ENCODE results near the gene OPA3. TPM values are rescaled to one million over a fixed set of nuclear protein-coding genes. Genes with fewer than 3 reads are reported as not detected.

Gene OPA3
- total RNA-seq, 1 experiment from 2014 or later = 11.1 TPM

DNA sequence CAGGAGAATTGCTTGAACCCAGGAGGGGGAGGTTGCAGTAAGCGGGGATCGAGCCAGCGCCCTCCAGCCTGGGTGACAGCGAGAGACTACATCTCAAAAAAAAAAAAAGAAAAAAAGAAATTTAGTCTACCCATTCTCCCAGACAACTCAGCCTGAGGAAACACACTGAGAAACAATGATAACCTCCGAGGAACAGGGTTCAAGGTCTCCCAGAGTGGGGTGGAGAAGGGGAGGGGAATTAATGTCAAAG is 78.7 kb downstream of the OPA3 start:
- intact Hi-C loops (cut with micrococcal nuclease) = no loop called here
- DNase-seq (ENCODE audit: low read depth, low spot score) (no peak), ATAC-seq (no peak)
- RAD21 ChIA-PET (ENCODE audit: low non-redundant PET in 1 of 2, low total read pairs in 2 of 2, uncharacterized antibody in 2 of 2, unreplicated experiment in 2 of 2) = interaction anchor here in 1 of 2 experiments (0.7 kb wide), 1 partner anchor 67 kb away, joined by 5 read pairs; no protein-coding TSS in a partner anchor
- POLR2A ChIA-PET = interaction anchor here (1.3 kb wide), 2 partner anchors 20 to 136 kb away, joined by 4 to 6 read pairs; no protein-coding TSS in a partner anchor
- H4K20me1 ChIP-seq (ENCODE audit: insufficient read depth) = no peaks in the 10 kb centered on the region
- no peaks in the 10 kb centered on the region for H3K9me2 ChIP-seq (ENCODE audit: insufficient read depth)
- H3K27ac ChIP-seq (ENCODE audit: low read depth, low read length) = peak overlapping the region; percentile 95
- TSS peak; percentile 83 for BruUV-seq (replicated peaks)
- H3K9ac ChIP-seq (ENCODE audit: low read length) = peak overlapping the region; percentile 98
- H3K36me3 ChIP-seq (ENCODE audit: control insufficient read depth in 1 of 2, insufficient read depth in 2 of 2, low read length in 2 of 2) = peaks cover 0 to 1% of the 10 kb centered on the region in 2 experiments; a peak in 1 of 4 replicates
- H3K9me3 ChIP-seq (ENCODE audit: control insufficient read depth in 1 of 2, insufficient read depth in 1 of 2, low read depth in 1 of 2, low read length in 2 of 2) = no peaks in the 10 kb centered on the region
- H3K27me3 ChIP-seq (ENCODE audit: insufficient read depth, low read length) = no peaks in the 10 kb centered on the region
- TF ChIP-seq, protein P1, sequence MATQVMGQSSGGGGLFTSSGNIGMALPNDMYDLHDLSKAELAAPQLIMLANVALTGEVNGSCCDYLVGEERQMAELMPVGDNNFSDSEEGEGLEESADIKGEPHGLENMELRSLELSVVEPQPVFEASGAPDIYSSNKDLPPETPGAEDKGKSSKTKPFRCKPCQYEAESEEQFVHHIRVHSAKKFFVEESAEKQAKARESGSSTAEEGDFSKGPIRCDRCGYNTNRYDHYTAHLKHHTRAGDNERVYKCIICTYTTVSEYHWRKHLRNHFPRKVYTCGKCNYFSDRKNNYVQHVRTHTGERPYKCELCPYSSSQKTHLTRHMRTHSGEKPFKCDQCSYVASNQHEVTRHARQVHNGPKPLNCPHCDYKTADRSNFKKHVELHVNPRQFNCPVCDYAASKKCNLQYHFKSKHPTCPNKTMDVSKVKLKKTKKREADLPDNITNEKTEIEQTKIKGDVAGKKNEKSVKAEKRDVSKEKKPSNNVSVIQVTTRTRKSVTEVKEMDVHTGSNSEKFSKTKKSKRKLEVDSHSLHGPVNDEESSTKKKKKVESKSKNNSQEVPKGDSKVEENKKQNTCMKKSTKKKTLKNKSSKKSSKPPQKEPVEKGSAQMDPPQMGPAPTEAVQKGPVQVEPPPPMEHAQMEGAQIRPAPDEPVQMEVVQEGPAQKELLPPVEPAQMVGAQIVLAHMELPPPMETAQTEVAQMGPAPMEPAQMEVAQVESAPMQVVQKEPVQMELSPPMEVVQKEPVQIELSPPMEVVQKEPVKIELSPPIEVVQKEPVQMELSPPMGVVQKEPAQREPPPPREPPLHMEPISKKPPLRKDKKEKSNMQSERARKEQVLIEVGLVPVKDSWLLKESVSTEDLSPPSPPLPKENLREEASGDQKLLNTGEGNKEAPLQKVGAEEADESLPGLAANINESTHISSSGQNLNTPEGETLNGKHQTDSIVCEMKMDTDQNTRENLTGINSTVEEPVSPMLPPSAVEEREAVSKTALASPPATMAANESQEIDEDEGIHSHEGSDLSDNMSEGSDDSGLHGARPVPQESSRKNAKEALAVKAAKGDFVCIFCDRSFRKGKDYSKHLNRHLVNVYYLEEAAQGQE (IDR thresholded peaks at IDR 0.05; ENCODE audit: low read depth) = no peak
- no peak for TF ChIP-seq CEBPB (IDR thresholded peaks at IDR 0.05; ENCODE audit: low read depth)
- TF ChIP-seq, protein P2, sequence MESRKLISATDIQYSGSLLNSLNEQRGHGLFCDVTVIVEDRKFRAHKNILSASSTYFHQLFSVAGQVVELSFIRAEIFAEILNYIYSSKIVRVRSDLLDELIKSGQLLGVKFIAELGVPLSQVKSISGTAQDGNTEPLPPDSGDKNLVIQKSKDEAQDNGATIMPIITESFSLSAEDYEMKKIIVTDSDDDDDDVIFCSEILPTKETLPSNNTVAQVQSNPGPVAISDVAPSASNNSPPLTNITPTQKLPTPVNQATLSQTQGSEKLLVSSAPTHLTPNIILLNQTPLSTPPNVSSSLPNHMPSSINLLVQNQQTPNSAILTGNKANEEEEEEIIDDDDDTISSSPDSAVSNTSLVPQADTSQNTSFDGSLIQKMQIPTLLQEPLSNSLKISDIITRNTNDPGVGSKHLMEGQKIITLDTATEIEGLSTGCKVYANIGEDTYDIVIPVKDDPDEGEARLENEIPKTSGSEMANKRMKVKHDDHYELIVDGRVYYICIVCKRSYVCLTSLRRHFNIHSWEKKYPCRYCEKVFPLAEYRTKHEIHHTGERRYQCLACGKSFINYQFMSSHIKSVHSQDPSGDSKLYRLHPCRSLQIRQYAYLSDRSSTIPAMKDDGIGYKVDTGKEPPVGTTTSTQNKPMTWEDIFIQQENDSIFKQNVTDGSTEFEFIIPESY (IDR thresholded peaks at IDR 0.05; ENCODE audit: extremely low read depth, insufficient replicate concordance, low read length) = no peak
- TF ChIP-seq SP1 (IDR thresholded peaks at IDR 0.05; ENCODE audit: low read depth) = no peak
- TF ChIP-seq SRF (IDR thresholded peaks at IDR 0.05; ENCODE audit: low read depth) = no peak
- TF ChIP-seq YY1 (IDR thresholded peaks at IDR 0.05; ENCODE audit: extremely low read depth, insufficient replicate concordance, low read depth, low read length) = no peak
- TF ChIP-seq CBX3 (IDR thresholded peaks at IDR 0.05; ENCODE audit: low read depth) = no peak
- no peak for TF ChIP-seq JUND (IDR thresholded peaks at IDR 0.05)
- TF ChIP-seq, protein P3, sequence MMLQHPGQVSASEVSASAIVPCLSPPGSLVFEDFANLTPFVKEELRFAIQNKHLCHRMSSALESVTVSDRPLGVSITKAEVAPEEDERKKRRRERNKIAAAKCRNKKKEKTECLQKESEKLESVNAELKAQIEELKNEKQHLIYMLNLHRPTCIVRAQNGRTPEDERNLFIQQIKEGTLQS (IDR thresholded peaks at IDR 0.05) = no peak
- no peak for TF ChIP-seq ELF1 (IDR thresholded peaks at IDR 0.05; ENCODE audit: borderline replicate concordance, low read depth)
- TF ChIP-seq TCF7L2 (IDR thresholded peaks at IDR 0.05; ENCODE audit: borderline replicate concordance, extremely low read depth, insufficient read depth, insufficient read length) = no peak
- no peak for TF ChIP-seq EGR1 (IDR thresholded peaks at IDR 0.05; ENCODE audit: low read depth)
- TF ChIP-seq, protein P4, sequence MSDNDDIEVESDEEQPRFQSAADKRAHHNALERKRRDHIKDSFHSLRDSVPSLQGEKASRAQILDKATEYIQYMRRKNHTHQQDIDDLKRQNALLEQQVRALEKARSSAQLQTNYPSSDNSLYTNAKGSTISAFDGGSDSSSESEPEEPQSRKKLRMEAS (IDR thresholded peaks at IDR 0.05) = no peak
- TF ChIP-seq POLR2AphosphoS5 (IDR thresholded peaks at IDR 0.05; ENCODE audit: low read depth, low read length) = no peak
- peaks cover 19 to 47% of the 10 kb centered on the region in 2 experiments for H3K4me1 ChIP-seq (ENCODE audit: control insufficient read depth in 1 of 2, insufficient read depth in 2 of 2, low read length in 2 of 2)
- CTCF ChIA-PET = interaction anchor here (1.1 kb wide), 3 partner anchors 13 to 137 kb away, joined by 3 to 5 read pairs (median 3); no protein-coding TSS in a partner anchor
- peak overlapping the region; percentile 99 for H3K4me2 ChIP-seq (ENCODE audit: low read length)
- H3K4me3 ChIP-seq (replicated peaks in 1 of 2; ENCODE audit: low read depth in 1 of 2, low read length in 2 of 2) = peak overlapping the region; percentile 98 to 99
- H2AFZ ChIP-seq (ENCODE audit: low read depth, low read length, poor library complexity, severe bottlenecking) = peak overlapping the region; percentile 63
- peaks cover 40% of the 10 kb centered on the region for H3K79me2 ChIP-seq (ENCODE audit: insufficient read depth, low read length)
